Hepatocyte (in vitro differentiated cells): ENCODE data around the gene PCCA. TPM values are rescaled to one million over a fixed set of nuclear protein-coding genes. Genes with fewer than 3 reads are reported as not detected.
A peak's percentile ranks its signal among the peaks of the same experiment; 100 is the strongest.

Experiments
- DNase-seq: peaks from one replicate; pipeline ENCODE4 v3.0.0-alpha.2; 2016; ENCODE audit warnings: low spot score
- H2AFZ ChIP-seq: fragments of 200-600 bp; sonication (generic); 2 replicates; pipeline ENCODE4 v1.6.0; 2016; ENCODE audit warnings: antibody characterized with exemption, mild to moderate bottlenecking
- H3K27ac ChIP-seq: fragments of 200-600 bp; sonication (generic); 2 replicates; pipeline ENCODE4 v1.5.1; 2016; ENCODE audit warnings: mild to moderate bottlenecking
- H3K27me3 ChIP-seq: fragments of 200-600 bp; sonication (generic); 2 replicates; pipeline ENCODE4 v1.6.1; 2016
- H3K36me3 ChIP-seq: fragments of 200-600 bp; sonication (generic); replicated peaks from 2 replicates; pipeline ENCODE4 v1.5.1; 2016; ENCODE audit warnings: low read depth; ENCODE audit not compliant: insufficient read depth
- H3K4me1 ChIP-seq: fragments of 200-600 bp; sonication (generic); 2 replicates; pipeline ENCODE4 v1.5.1; 2016; ENCODE audit warnings: mild to moderate bottlenecking, moderate library complexity; ENCODE audit not compliant: insufficient read depth
- H3K4me2 ChIP-seq: fragments of 200-600 bp; sonication (generic); 2 replicates; pipeline ENCODE4 v1.6.0; 2016
- H3K4me3 ChIP-seq: fragments of 200-600 bp; sonication (generic); 2 replicates; pipeline ENCODE4 v1.5.1; 2016; ENCODE audit warnings: mild to moderate bottlenecking
- H3K79me2 ChIP-seq: fragments of 200-600 bp; sonication (generic); 2 replicates; pipeline ENCODE4 v1.6.0; 2017; ENCODE audit warnings: mild to moderate bottlenecking
- H3K9me2 ChIP-seq: fragments of 200-600 bp; sonication (generic); replicated peaks from 2 replicates; pipeline ENCODE4 v1.6.0; 2017; ENCODE audit warnings: mild to moderate bottlenecking; ENCODE audit not compliant: insufficient read depth
- H3K9me3 ChIP-seq: fragments of 200-600 bp; sonication (generic); 2 replicates; pipeline ENCODE4 v1.5.1; 2016; ENCODE audit warnings: low read depth, mild to moderate bottlenecking
- H4K20me1 ChIP-seq: fragments of 200-600 bp; sonication (generic); 2 replicates; pipeline ENCODE4 v1.6.0; 2016; ENCODE audit warnings: mild to moderate bottlenecking; ENCODE audit not compliant: insufficient read depth, poor library complexity, severe bottlenecking
- EZH2 ChIP-seq: fragments of 200-600 bp; sonication (generic); IDR thresholded peaks from 2 replicates; pipeline ENCODE4 v1.6.1; 2016; ENCODE audit warnings: antibody characterized with exemption, mild to moderate bottlenecking, borderline replicate concordance
- EZH2phosphoT487 ChIP-seq: fragments of 200-600 bp; sonication (generic); IDR thresholded peaks from one replicate; pipeline ENCODE4 v1.6.1; 2018; ENCODE audit warnings: antibody characterized with exemption, mild to moderate bottlenecking, low read depth, moderate library complexity; ENCODE audit not compliant: unreplicated experiment, severe bottlenecking
- WGBS: methylation state at CpG from one replicate; pipeline ENCODE4 v1.1.6; 2016; ENCODE audit warnings: low lambda C conversion rate; ENCODE audit errors: missing lambda C conversion rate; 5-methylcytosine and 5-hydroxymethylcytosine counted together
- polyA plus RNA-seq: library from polyadenylated mRNA; unstranded; fragments of >200 nt; fragmentation: Nextera tagmentation; extraction: Ambion mirVana; gene quantifications from 2 replicates; pipeline ENCODE4 v1.2.1, GENCODE V29; 2016
- total RNA-seq: library from RNA; depleted of rRNA; stranded (reverse); fragments of >200 nt; gene quantifications from 2 replicates; pipeline ENCODE4 v1.2.3, GENCODE V29; 2014
- TF ChIP-seq, protein P1 (sequence below): fragments of 200-600 bp; sonication (generic); IDR thresholded peaks from 2 replicates; pipeline ENCODE4 v1.5.1; 2016; ENCODE audit warnings: antibody characterized with exemption, mild to moderate bottlenecking; ENCODE audit not compliant: poor library complexity

Gene PCCA
- total and polyA plus RNA-seq, 2 experiments from 2014 or later, result 23.6 to 28.2 TPM

DNA sequence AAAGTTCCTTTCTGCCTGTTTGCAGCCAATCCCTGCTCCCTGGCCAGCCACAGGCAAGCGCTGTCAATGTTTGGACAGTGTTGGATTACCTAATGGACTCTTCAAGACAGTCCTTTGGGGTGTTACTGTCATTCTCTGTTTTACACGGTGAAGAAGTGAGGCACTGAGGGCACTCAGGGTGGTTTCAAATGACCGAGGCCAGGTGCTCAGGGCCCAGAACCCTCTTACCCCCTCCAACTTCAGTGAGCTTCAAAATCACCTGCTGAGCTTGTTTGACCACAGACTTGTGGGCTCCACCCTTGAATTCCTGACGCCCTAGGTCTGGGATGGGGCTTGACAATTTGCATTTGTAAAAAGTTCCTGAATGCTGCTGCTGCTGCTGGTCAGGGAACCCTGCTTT lies 401.8 kb downstream of the PCCA start:
- Histone ChIP-seq H3K4me3 (no peak overlapping the region), H3K9me3 (no peaks in the 10 kb centered on the region), H3K27ac (no peak overlapping the region), H3K79me2 (no peaks in the 10 kb centered on the region), H3K27me3 (no peaks in the 10 kb centered on the region), H2AFZ (no peak overlapping the region), H3K9me2 (no peaks in the 10 kb centered on the region), H3K4me2 (no peak overlapping the region), H3K36me3 (no peaks in the 10 kb centered on the region), H4K20me1 (no peaks in the 10 kb centered on the region), H3K4me1 (no peaks in the 10 kb centered on the region)
- WGBS, result 36% methylated on average over 4 of the region's 4 CpGs
- no peak for DNase-seq
- TF ChIP-seq EZH2 (no peak), EZH2phosphoT487 (no peak)
- TF ChIP-seq, protein P1, sequence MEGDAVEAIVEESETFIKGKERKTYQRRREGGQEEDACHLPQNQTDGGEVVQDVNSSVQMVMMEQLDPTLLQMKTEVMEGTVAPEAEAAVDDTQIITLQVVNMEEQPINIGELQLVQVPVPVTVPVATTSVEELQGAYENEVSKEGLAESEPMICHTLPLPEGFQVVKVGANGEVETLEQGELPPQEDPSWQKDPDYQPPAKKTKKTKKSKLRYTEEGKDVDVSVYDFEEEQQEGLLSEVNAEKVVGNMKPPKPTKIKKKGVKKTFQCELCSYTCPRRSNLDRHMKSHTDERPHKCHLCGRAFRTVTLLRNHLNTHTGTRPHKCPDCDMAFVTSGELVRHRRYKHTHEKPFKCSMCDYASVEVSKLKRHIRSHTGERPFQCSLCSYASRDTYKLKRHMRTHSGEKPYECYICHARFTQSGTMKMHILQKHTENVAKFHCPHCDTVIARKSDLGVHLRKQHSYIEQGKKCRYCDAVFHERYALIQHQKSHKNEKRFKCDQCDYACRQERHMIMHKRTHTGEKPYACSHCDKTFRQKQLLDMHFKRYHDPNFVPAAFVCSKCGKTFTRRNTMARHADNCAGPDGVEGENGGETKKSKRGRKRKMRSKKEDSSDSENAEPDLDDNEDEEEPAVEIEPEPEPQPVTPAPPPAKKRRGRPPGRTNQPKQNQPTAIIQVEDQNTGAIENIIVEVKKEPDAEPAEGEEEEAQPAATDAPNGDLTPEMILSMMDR, result no peak

- H3K4me3 ChIP-seq, result no peak overlapping the region
- H3K36me3 ChIP-seq, result no peaks in the 10 kb centered on the region
- no peak overlapping the region for H2AFZ ChIP-seq
- no peaks in the 10 kb centered on the region for H3K9me2 ChIP-seq
- H3K79me2 ChIP-seq, result no peaks in the 10 kb centered on the region
- H3K9me3 ChIP-seq, result no peaks in the 10 kb centered on the region
- no peaks in the 10 kb centered on the region for H3K4me1 ChIP-seq
- no peak for DNase-seq
- 77% methylated on average over 8 of the region's 8 CpGs for WGBS
- TF ChIP-seq EZH2phosphoT487, result no peak
- TF ChIP-seq, protein P1, result peak; percentile 6
- no peak for TF ChIP-seq EZH2
- H3K4me2 ChIP-seq, result no peak overlapping the region
- no peaks in the 10 kb centered on the region for H4K20me1 ChIP-seq
- no peak overlapping the region for H3K27ac ChIP-seq
- no peaks in the 10 kb centered on the region for H3K27me3 ChIP-seq
These were observed 402.4 kb downstream of the PCCA start for GRCh38 chr13:100491164-100491842.

GRCh38 chr13:100493418-100493817 lies 404.5 kb downstream of the PCCA start:
- TF ChIP-seq EZH2, result no peak
- TF ChIP-seq, protein P1, result no peak
- TF ChIP-seq EZH2phosphoT487, result no peak
- 97% methylated on average over 7 of the region's 7 CpGs for WGBS
- Histone ChIP-seq H3K79me2 (no peaks in the 10 kb centered on the region), H4K20me1 (no peaks in the 10 kb centered on the region), H3K27ac (no peak overlapping the region), H2AFZ (no peak overlapping the region), H3K4me3 (no peak overlapping the region), H3K36me3 (no peaks in the 10 kb centered on the region), H3K27me3 (no peaks in the 10 kb centered on the region), H3K9me2 (no peaks in the 10 kb centered on the region), H3K9me3 (no peaks in the 10 kb centered on the region), H3K4me2 (no peak overlapping the region), H3K4me1 (no peaks in the 10 kb centered on the region)
- no peak for DNase-seq

- DNase-seq, result no peak
- 94% methylated on average over 1 of the region's 1 CpG for WGBS
- TF ChIP-seq EZH2 (no peak), EZH2phosphoT487 (no peak)
- TF ChIP-seq, protein P1, result no peak
- no peaks in the 10 kb centered on the region for H3K79me2 ChIP-seq
- no peaks in the 10 kb centered on the region for H3K27me3 ChIP-seq
- H3K36me3 ChIP-seq, result no peaks in the 10 kb centered on the region
- no peaks in the 10 kb centered on the region for H3K4me1 ChIP-seq
- no peaks in the 10 kb centered on the region for H3K9me3 ChIP-seq
- no peak overlapping the region for H3K4me3 ChIP-seq
- H3K9me2 ChIP-seq, result no peaks in the 10 kb centered on the region
- no peak overlapping the region for H3K27ac ChIP-seq
- H3K4me2 ChIP-seq, result no peak overlapping the region
- no peaks in the 10 kb centered on the region for H4K20me1 ChIP-seq
- H2AFZ ChIP-seq, result no peak overlapping the region
These were observed 406.6 kb downstream of the PCCA start for GRCh38 chr13:100495455-100495854.
